ENCODE measurements around the gene MPIG6B.
"Not testable (repeated sequence)": the region's sequence is repeated elsewhere in the genome, so short reads cannot be mapped to it uniquely, and the experiment has no call there.

MPIG6B gene

GRCh38 chr6:31700740-31701401 is 22.3 kb upstream of the MPIG6B start:
- H3K9ac ChIP-seq (ENCODE audit: low read depth in 1 of 2, low read length in 2 of 2) = peak overlapping the region in 1 of 2 donors; percentile 15
- peaks cover 9 to 33% of the 10 kb centered on the region in 2 donors for H3K36me3 ChIP-seq (ENCODE audit: control insufficient read depth in 1 of 2, insufficient read depth in 2 of 2, low read length in 2 of 2)
- H3K9me3 ChIP-seq (ENCODE audit: control insufficient read depth in 1 of 2, low read length in 2 of 2) = no peaks in the 10 kb centered on the region
- H3K27me3 ChIP-seq (ENCODE audit: control insufficient read depth in 1 of 2, insufficient read depth in 2 of 2, low read length in 2 of 2) = no peaks in the 10 kb centered on the region
- H3K27ac ChIP-seq (ENCODE audit: low read depth, low read length) = no peak overlapping the region
- peaks cover 15% of the 10 kb centered on the region in 2 donors for H3K4me1 ChIP-seq (ENCODE audit: control insufficient read depth in 1 of 2, insufficient read depth in 2 of 2, low read length in 2 of 2)
- peak overlapping the region in 1 of 2 donors; percentile 84 for H3K4me3 ChIP-seq (ENCODE audit: low read depth in 1 of 2, low read length in 2 of 2)

GRCh38 chr6:31701666-31702404 is 21.3 kb upstream of the MPIG6B start:
- peak overlapping the region; percentile 89 to 97 for H3K9ac ChIP-seq (ENCODE audit: low read depth in 1 of 2, low read length in 2 of 2)
- H3K27me3 ChIP-seq (ENCODE audit: control insufficient read depth in 1 of 2, insufficient read depth in 2 of 2, low read length in 2 of 2) = no peaks in the 10 kb centered on the region
- H3K9me3 ChIP-seq (ENCODE audit: control insufficient read depth in 1 of 2, low read length in 2 of 2) = no peaks in the 10 kb centered on the region
- no peak overlapping the region for H3K27ac ChIP-seq (ENCODE audit: low read depth, low read length)
- H3K36me3 ChIP-seq (ENCODE audit: control insufficient read depth in 1 of 2, insufficient read depth in 2 of 2, low read length in 2 of 2) = peaks cover 5 to 24% of the 10 kb centered on the region in 2 donors
- peak overlapping the region; percentile 84 to 89 for H3K4me3 ChIP-seq (ENCODE audit: low read depth in 1 of 2, low read length in 2 of 2)
- H3K4me1 ChIP-seq (ENCODE audit: control insufficient read depth in 1 of 2, insufficient read depth in 2 of 2, low read length in 2 of 2) = peaks cover 15% of the 10 kb centered on the region in 2 donors

DNA sequence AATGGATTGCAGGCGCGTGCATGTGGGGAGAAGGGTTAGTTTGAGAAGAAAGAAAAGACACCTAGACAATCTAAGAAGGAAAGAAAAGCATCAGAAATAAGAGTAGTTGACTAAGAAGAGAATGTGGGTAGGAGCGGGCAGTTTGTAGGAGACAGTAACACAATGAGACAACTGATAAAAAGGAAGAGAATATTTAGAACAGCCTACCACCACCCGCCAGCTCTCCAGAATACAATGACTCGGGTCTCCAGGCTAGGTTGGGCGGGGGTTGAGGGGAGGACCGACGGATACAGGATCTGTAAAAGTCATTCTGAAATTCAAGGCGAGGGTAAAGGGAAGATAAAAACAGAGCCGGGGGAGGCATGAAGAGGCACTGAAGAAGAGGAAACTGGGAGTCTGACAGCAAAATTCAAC is 20.8 kb upstream of the MPIG6B start:
- Histone ChIP-seq H3K27me3 (ENCODE audit: control insufficient read depth in 1 of 2, insufficient read depth in 2 of 2, low read length in 2 of 2) (no peaks in the 10 kb centered on the region), H3K4me1 (ENCODE audit: control insufficient read depth in 1 of 2, insufficient read depth in 2 of 2, low read length in 2 of 2) (peaks cover 15% of the 10 kb centered on the region in 2 donors), H3K36me3 (ENCODE audit: control insufficient read depth in 1 of 2, insufficient read depth in 2 of 2, low read length in 2 of 2) (peaks cover 4 to 18% of the 10 kb centered on the region in 2 donors), H3K27ac (ENCODE audit: low read depth, low read length) (peak overlapping the region; percentile 98), H3K9me3 (ENCODE audit: control insufficient read depth in 1 of 2, low read length in 2 of 2) (no peaks in the 10 kb centered on the region), H3K9ac (ENCODE audit: low read depth in 1 of 2, low read length in 2 of 2) (peak overlapping the region; percentile 89 to 97), H3K4me3 (ENCODE audit: low read depth in 1 of 2, low read length in 2 of 2) (peak overlapping the region; percentile 84 to 89)

GRCh38 chr6:31702819-31703716 is 20.1 kb upstream of the MPIG6B start, which contains the start of gene ABHD16A:
Gene ABHD16A (minus strand): TSS chr6:31703324. CDS start chr6:31703281, 43 bp downstream.
- Histone ChIP-seq H3K4me3 (ENCODE audit: low read depth in 1 of 2, low read length in 2 of 2) (peak within 1 kb of the TSS; percentile 84 to 89), H3K27ac (ENCODE audit: low read depth, low read length) (peak within 1 kb of the TSS; percentile 98), H3K4me1 (ENCODE audit: control insufficient read depth in 1 of 2, insufficient read depth in 2 of 2, low read length in 2 of 2) (peaks cover 15% of the 10 kb centered on the region in 2 donors), H3K9me3 (ENCODE audit: control insufficient read depth in 1 of 2, low read length in 2 of 2) (no peaks in the 10 kb centered on the region), H3K36me3 (ENCODE audit: control insufficient read depth in 1 of 2, insufficient read depth in 2 of 2, low read length in 2 of 2) (peaks cover 0 to 13% of the 10 kb centered on the region in 2 donors), H3K27me3 (ENCODE audit: control insufficient read depth in 1 of 2, insufficient read depth in 2 of 2, low read length in 2 of 2) (no peaks in the 10 kb centered on the region), H3K9ac (ENCODE audit: low read depth in 1 of 2, low read length in 2 of 2) (peak within 1 kb of the TSS; percentile 89 to 97)

DNA sequence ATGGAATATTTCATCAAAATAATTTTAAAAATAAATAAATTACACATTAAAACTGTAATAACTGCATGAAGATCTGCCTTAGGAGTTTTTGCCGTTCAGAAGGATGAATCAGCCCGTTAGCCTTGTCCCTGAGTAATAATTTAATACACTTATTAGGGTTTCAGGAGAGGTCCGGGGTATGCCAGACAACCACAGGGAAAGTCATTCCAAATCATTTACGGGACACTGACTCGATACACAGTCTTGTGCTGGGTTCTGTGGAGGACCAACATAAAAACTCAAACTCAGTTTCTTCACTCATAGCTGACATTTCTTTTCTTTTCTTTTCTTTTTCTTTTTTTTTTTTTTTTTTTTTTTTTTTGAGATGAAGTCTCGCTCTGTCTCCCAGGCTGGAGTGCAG is 17.2 kb upstream of the MPIG6B start:
- no peaks in the 10 kb centered on the region for H3K9me3 ChIP-seq (ENCODE audit: control insufficient read depth in 1 of 2, low read length in 2 of 2)
- H3K27ac ChIP-seq (ENCODE audit: low read depth, low read length) = no peak overlapping the region
- no peak overlapping the region for H3K4me3 ChIP-seq (ENCODE audit: low read depth in 1 of 2, low read length in 2 of 2)
- H3K27me3 ChIP-seq (ENCODE audit: control insufficient read depth in 1 of 2, insufficient read depth in 2 of 2, low read length in 2 of 2) = no peaks in the 10 kb centered on the region
- H3K9ac ChIP-seq (ENCODE audit: low read depth in 1 of 2, low read length in 2 of 2) = no peak overlapping the region
- peaks cover 0 to under 1% of the 10 kb centered on the region in 2 donors for H3K36me3 ChIP-seq (ENCODE audit: control insufficient read depth in 1 of 2, insufficient read depth in 2 of 2, low read length in 2 of 2)
- H3K4me1 ChIP-seq (ENCODE audit: control insufficient read depth in 1 of 2, insufficient read depth in 2 of 2, low read length in 2 of 2) = peaks cover 13 to 16% of the 10 kb centered on the region in 2 donors

DNA sequence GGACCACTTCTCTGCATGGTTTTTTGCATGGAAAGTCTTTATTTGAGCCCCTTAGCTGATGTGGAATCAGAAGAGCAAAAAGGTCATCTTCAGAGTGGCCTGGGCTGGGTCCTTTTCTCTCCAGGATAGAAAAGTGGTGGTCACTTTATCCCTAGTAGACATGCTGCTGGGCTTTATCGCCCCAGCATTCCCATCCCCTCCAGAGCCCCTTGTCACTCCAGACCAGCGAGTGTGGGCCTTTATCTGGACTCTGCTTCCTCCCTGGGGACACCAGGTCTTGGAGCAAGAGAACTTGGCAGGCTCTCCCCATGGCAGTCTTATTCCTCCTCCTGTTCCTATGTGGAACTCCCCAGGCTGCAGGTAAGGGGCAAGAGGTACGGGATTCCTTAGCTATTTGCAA is 16.6 kb upstream of the MPIG6B start, which contains the start of gene LY6G6F:
Gene LY6G6F, plus strand, starts transcription at position 268 of the 400 bp plus-strand sequence. Its CDS starts 41 bp downstream, at position 309.
- H3K4me3 ChIP-seq (ENCODE audit: low read depth in 1 of 2, low read length in 2 of 2) = no peak within 1 kb of the TSS
- no peaks in the 10 kb centered on the region for H3K36me3 ChIP-seq (ENCODE audit: control insufficient read depth in 1 of 2, insufficient read depth in 2 of 2, low read length in 2 of 2)
- H3K27ac ChIP-seq (ENCODE audit: low read depth, low read length) = no peak within 1 kb of the TSS
- no peak within 1 kb of the TSS for H3K9ac ChIP-seq (ENCODE audit: low read depth in 1 of 2, low read length in 2 of 2)
- H3K9me3 ChIP-seq (ENCODE audit: control insufficient read depth in 1 of 2, low read length in 2 of 2) = no peaks in the 10 kb centered on the region
- H3K4me1 ChIP-seq (ENCODE audit: control insufficient read depth in 1 of 2, insufficient read depth in 2 of 2, low read length in 2 of 2) = peaks cover 12 to 16% of the 10 kb centered on the region in 2 donors
- no peaks in the 10 kb centered on the region for H3K27me3 ChIP-seq (ENCODE audit: control insufficient read depth in 1 of 2, insufficient read depth in 2 of 2, low read length in 2 of 2)

- Histone ChIP-seq H3K27me3 (ENCODE audit: control insufficient read depth in 1 of 2, insufficient read depth in 2 of 2, low read length in 2 of 2) (no peaks in the 10 kb centered on the region), H3K4me3 (ENCODE audit: low read depth in 1 of 2, low read length in 2 of 2) (no peak overlapping the region), H3K9me3 (ENCODE audit: control insufficient read depth in 1 of 2, low read length in 2 of 2) (no peaks in the 10 kb centered on the region), H3K36me3 (ENCODE audit: control insufficient read depth in 1 of 2, insufficient read depth in 2 of 2, low read length in 2 of 2) (no peaks in the 10 kb centered on the region), H3K9ac (ENCODE audit: low read depth in 1 of 2, low read length in 2 of 2) (no peak overlapping the region), H3K4me1 (ENCODE audit: control insufficient read depth in 1 of 2, insufficient read depth in 2 of 2, low read length in 2 of 2) (peaks cover 10 to 18% of the 10 kb centered on the region in 2 donors), H3K27ac (ENCODE audit: low read depth, low read length) (no peak overlapping the region)
Measured at GRCh38 chr6:31707701-31708100, 15.5 kb upstream of the MPIG6B start.

- H3K36me3 ChIP-seq (ENCODE audit: control insufficient read depth in 1 of 2, insufficient read depth in 2 of 2, low read length in 2 of 2) = no peaks in the 10 kb centered on the region
- no peak overlapping the region for H3K4me3 ChIP-seq (ENCODE audit: low read depth in 1 of 2, low read length in 2 of 2)
- H3K27ac ChIP-seq (ENCODE audit: low read depth, low read length) = no peak overlapping the region
- H3K4me1 ChIP-seq (ENCODE audit: control insufficient read depth in 1 of 2, insufficient read depth in 2 of 2, low read length in 2 of 2) = peaks cover 10 to 18% of the 10 kb centered on the region in 2 donors
- no peaks in the 10 kb centered on the region for H3K9me3 ChIP-seq (ENCODE audit: control insufficient read depth in 1 of 2, low read length in 2 of 2)
- no peak overlapping the region for H3K9ac ChIP-seq (ENCODE audit: low read depth in 1 of 2, low read length in 2 of 2)
- no peaks in the 10 kb centered on the region for H3K27me3 ChIP-seq (ENCODE audit: control insufficient read depth in 1 of 2, insufficient read depth in 2 of 2, low read length in 2 of 2)
Measured at GRCh38 chr6:31708224-31708623, 14.9 kb upstream of the MPIG6B start.

GRCh38 chr6:31709157-31709556 is 14.0 kb upstream of the MPIG6B start:
- not testable (repeated sequence) for H3K9me3 ChIP-seq (ENCODE audit: control insufficient read depth in 1 of 2, low read length in 2 of 2); H3K27me3 ChIP-seq (ENCODE audit: control insufficient read depth in 1 of 2, insufficient read depth in 2 of 2, low read length in 2 of 2); H3K36me3 ChIP-seq (ENCODE audit: control insufficient read depth in 1 of 2, insufficient read depth in 2 of 2, low read length in 2 of 2); H3K27ac ChIP-seq (ENCODE audit: low read depth, low read length); H3K9ac ChIP-seq (ENCODE audit: low read depth in 1 of 2, low read length in 2 of 2); H3K4me3 ChIP-seq (ENCODE audit: low read depth in 1 of 2, low read length in 2 of 2)
- H3K4me1 ChIP-seq (ENCODE audit: control insufficient read depth in 1 of 2, insufficient read depth in 2 of 2, low read length in 2 of 2) = peaks cover 15 to 26% of the 10 kb centered on the region in 2 donors

Measured in duodenal mucosa (tissue), 2 donors.